HG03432 (cell line): ENCODE measurements around the gene VPS41.

ENCODE experiments used
- ATAC-seq: cut with Tn5 transposase; IDR thresholded peaks from one replicate; pipeline ENCODE4 v1.9.1; 2021; ENCODE audit warnings: mild to moderate bottlenecking, moderate library complexity; ENCODE audit not compliant: unreplicated experiment

VPS41 gene

DNA sequence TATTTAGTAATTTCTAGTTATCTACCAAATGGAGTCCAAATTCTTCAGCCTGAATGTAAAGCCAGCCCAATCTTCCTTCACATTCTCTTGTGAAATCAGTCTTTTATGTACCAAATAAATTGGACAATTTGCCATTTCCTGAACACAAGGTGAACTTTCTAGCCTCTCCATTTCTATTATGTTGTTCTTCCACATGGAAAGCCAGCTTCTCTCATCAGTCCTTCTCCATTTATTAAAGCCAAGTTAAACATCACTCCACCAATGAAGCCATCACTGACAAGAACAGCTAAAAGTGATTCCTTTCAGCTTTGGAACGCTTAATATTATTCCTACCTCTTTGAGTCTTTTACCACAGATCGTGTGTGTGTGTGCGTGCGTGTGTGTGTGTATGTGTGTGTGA, 88.4 kb downstream of the VPS41 start:
- no peak for ATAC-seq

DNA sequence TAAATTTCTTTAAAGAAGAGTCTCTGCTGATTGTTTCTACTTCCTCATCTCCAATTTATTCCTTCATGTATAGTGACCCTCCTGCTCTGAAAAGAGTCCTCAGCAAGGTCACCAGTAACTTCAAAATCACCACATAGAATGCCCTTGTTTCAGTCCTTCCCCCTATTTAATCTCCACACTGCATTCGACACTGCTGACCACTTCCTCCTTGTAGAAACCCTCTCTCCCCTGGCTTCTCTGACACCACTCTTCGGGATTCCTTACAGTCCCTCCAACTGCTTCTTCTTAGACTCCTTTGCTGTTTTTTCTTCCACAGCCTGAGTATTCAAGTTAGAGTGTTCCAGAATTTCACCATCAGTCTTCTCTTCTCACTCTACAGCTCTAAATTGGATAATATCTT, 89.5 kb downstream of the VPS41 start:
- no peak for ATAC-seq

DNA sequence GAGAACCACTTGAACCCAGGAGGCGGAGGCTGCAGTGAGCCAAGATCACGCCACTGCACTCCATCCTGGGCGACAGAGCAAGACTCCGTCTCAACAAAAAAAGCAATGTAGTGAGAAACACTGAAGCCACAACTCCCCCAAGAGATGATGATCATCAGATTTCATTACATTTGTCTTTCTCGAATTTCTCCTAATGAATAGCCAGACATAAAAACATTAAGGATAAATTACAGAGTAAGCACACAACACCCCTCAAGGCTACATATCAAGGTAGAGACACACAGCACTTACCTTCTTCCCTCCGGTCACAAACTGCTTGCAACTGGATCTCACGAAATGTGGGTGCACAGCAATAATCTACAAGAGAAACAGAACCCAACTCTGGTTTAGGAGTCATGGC, 91.5 kb downstream of the VPS41 start:
- ATAC-seq, result no peak

DNA sequence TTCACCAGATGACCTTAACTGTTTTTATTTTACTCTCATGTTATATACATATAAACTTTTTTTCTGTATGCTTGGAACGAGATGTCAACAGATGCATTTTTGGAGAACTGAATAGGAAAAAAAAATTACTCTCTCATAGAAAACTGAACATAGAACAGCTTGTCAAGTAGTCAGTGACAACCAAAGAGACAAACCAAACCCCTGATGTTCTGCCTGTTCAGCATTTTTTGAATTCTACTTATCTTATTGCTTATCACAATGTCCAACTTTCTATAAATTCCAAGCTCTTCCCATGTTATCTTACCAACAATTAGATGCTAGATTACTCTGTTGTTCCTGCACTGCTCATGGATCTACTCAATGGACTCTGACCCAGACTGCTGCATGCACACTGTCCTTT, 95.2 kb downstream of the VPS41 start:
- no peak for ATAC-seq

DNA sequence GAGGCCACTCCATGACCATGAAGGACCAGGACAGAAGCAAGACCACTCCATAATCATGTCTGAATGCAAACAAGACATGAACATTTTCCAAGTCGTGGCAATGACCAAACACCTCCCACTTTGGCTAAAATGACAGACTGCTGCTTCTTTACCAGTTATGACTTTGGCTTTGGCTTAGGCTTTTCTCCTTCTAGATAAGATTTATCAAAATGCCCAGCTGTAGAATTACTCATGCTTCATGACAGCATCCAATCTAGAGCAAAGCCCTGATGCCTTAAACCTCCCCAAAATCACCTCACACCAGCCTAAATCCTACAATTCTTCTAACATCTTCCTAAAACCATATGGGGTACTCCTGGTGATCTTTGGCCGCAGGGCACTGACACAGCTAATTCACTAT, 102.1 kb downstream of the VPS41 start:
- no peak for ATAC-seq

DNA sequence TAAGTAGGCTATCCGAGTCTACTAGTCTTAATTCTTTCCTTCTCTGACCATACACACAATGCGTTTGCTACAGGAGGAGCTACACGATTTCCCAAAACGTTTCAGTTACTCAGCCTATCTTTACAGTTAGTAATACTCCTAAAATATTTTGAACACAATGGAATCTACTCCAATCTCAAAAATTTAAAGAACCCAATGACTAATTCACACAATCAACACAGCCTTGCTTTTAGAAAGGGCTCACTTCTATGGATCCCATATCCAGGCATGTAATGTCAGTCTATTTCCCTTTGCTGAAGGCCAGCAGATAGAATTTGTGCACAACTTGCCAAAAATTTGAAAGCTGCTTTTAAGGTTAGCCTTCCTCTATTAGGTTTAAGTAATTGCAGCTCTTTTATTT, 107.2 kb downstream of the VPS41 start:
- ATAC-seq, result no peak

DNA sequence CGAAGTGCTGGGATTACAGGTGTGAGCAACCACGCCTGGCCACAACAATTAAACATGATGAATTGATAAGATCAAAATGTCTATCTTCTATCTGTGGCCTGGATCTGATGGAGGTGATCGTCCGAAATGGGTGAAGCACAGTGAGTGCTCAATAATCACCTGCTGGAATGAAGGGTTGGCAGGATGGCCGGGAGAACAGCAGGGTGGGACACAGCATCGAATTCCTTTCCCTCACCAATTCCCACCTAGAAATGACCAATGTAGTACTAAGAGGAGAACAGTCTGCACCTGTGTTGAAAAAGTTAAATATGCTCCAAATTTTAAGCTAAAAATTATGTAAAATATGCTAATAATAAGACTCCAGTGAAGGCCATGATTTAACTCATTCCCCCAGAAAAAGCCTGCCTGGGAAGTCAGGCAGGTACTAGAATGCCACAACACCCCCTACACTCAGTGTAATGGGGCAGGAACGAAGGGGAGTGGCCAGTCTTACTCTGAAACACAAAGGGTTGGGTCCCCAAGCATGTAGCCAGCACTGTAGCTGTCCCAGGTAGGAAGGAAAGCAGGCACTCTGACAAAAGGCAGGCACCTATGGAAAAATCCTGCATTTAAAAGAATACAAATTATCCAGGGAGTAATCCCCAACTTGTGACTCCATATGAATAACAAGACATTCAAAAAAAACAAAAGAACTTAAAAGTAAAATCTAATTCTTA, 110.3 kb downstream of the VPS41 start:
- no peak for ATAC-seq

DNA sequence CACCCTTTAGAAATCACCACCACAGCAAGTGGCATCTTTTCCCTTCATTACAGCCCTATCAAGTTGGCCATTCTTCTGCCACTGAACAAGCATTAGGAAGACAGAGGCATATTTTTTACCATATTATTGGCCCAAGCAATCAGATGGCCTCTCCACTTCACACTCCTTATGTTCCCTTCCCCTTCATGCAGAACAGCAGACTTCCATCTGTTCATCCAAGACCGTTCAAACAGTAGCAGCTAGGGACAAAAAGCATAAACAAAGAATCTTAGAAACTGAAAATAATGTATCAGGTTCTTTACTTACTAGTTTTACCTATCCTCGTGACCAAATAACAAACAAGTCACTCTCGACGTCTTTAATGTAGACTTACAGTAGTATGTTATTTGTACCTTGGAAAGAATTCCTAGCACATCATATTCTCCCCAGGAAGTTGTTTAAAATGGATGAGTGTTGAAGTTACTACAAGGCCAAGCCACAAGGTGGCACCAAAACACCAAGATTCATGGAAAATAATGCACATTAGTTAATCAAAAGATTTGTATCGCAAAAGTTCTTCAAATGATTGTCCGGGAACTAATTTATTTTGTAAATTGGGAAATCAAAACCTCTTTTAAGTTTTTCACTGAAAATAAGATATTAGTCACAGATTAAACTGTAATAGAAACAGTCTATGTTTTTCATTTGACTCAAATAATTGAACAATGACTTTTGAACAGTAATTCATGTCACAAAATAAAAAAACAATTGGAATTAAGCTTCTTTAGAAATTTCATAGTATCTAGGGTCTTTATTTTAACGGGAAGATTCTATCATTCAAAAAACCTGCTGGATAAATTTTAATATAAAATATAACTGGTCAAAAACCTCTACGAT, 112.1 kb downstream of the VPS41 start:
- no peak for ATAC-seq

DNA sequence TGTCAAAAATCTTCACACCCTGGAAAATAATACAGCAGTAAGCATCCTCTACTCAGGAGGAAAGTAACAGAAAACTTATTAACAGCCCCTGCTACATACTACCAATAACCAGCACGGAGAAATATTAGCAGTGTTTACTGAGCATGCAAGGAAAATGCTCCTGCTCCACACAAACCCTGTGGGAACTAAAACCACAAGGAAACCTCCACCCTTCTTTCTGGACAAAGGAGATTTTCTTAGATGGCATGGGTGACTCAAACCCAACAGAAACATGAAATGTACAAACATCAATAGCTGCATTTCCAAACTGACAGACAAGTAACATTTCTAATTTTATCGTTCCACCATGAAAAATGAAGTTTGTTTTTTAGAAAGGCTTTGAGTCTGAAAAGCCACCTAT, 113.4 kb downstream of the VPS41 start:
- no peak for ATAC-seq

DNA sequence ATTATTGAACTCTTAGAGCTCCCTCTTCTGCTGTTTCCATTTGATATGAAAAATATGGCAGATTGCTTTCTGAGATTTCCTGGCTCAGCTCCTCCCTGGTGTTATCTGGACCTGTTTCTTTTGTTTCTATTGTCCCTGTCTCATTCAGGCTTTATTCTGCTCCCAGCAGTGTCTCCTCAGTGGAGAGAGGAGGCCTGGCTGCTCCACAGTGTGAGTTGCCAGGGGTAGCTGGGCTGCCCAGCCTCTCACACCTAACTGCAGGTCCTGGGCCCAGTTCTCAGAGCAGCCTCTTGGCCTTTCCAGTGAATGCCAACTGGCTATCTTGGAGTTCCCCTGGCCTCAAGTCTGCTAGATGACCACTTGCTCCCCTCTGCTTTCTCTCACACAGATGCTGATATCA, 127.0 kb downstream of the VPS41 start:
- ATAC-seq, result no peak

DNA sequence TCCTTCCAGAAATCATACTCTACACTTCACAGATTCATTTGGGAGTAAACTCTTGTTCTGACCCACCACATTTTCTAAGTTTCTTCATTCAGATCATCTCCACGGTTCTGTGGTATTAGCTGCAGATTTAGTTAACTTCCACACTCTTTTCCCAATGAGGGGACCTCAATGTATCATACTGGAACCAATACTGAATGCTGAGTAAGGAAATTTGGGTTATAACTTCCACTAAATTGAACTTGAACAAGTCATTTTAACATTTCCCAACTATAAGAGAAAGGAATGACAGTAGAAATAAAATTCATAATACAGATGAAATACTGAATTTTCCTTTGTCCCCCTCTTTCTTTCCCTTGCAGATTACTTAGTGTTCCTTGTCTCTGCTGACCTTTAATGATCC, 131.4 kb downstream of the VPS41 start:
- ATAC-seq, result no peak

DNA sequence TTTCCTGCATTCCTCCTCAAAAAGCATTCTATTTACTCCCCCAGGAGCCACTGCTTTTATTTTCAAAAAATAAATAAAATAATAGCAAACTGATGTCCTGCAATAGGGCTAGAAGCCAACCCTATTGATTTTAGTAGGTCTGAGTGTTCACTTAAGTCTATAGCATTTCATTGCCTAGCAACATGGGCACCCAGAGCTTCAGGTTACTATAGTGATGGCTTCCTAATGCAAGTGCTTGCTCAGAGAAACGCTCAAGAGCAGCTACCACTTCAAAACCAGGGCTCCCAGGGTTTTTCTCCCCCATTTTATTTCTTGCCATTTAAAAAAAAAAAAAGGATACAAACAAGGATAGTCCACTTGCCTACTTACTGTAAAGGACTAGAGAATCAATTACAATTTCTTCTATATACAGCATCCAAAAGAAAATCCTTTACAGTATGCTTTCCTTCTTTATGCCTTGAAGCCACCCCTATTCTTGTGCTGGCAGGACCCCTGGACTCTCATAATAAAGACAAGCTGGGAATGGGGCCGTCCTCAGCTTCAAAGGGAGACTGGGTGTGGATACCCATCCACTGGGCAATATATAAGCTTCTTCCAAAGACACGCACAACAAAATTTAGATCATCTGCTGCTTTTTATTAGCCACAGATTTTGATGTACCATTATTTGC, 133.3 kb downstream of the VPS41 start:
- ATAC-seq, result no peak

DNA sequence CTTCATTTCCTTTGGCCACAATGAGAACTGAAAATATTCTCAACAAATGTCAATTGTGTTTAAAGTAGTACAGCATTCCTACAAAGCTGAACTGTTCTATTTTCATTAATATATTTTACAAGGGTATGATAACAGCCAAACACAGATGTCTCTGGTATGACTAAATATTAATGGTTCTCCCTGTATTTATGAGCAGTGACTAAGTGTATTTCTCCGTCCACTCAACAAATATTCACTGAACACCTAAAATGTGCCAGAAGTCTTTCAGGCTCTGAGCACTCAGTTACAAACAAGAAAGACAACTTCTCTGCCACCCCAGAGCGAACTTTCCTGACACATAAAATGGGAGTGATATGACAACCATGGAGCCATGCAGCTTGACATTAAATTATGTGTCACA, 135.6 kb downstream of the VPS41 start:
- no peak for ATAC-seq

DNA sequence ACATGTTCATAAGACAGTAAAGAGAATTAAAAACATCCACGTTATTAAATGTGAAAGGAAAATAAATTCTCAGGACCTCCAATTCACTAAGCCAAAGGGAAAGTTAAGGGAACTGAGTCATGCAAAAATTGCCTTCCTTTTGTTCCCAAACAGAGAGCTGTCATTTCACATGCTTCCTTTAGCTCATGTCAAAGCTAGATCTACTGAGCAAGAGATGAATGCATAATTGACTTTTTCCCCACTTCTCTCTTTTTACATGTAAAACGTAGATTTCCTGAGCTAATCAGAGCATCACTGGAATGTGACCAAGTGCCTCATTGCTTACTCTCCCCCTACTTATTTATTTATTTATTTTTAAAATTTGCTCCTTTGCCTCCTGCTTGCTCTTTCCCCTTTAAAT, 148.8 kb downstream of the VPS41 start:
- no peak for ATAC-seq

DNA sequence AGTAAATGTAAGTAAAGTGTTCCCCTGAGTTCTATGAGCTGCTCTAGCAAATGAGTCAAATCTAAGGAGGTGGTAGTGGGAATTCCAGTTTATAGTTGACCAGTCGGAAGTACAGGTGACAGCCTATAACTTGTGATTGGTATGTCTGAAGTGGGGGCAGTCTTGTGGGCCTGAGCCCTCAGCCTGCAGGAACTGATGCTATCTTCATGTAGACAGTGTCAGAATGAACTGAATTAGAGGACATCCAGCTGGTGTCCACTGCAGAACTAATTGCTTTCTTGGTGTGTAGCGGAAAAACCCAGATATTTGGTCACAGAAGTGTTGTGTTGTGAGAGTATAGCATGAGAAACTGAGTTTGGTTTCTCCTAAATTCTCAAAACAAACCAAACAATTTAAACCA, 150.0 kb downstream of the VPS41 start:
- ATAC-seq, result no peak

DNA sequence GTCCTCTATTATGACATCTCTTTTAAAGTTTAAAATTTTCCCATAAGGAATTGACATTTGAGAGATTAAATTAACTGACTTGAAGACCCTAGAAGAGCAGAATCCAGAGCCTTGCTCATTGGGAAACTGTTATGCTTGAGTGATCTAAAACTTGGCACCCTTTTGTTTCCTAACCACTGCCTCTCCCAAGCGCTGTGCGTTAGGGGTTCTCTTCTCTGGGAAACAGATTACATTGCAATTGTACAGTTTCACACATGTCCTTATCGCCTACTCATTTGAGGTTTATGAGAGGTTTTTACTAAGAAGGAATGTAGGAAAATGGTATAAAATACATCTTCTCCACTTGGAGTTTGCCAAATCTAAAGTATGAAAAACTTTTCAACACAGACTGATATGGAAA, 151.1 kb downstream of the VPS41 start:
- no peak for ATAC-seq

DNA sequence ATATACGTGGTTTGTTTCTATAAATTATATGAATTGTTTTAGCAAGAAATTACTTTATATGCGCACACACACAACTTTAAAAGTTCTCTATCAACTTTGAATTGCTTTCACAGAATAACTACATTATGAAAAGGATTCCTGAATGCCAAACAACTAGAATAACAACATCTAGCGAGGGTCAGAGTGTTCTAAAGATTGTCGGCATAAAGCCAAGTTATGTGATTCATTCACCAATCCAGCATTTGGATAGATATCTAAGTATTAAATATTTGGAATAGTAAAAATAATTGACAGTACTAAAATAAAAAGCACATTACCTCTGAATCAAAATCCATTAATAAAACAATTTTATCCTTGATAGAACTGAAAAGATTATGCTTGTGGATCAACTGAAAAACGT, 152.5 kb downstream of the VPS41 start:
- ATAC-seq, result no peak

DNA sequence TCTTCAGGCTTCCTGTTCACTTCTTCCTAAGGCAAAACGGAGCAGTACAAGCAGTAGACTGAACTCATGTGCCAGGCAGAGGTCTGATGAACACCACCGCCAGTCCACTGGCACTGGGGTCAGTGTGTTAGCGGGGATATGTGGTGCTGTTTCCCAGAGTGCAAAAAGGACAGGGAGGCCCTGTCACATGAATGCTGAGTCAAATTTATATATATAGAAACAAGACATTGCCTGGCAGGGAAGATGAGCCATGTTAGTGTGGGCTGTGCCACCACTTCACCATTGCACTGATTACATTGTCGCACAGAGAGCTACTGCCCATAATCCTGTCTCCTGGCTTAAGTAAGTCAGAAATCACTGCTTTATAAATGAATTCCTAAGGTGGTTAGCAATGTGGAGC, 155.6 kb downstream of the VPS41 start:
- no peak for ATAC-seq

DNA sequence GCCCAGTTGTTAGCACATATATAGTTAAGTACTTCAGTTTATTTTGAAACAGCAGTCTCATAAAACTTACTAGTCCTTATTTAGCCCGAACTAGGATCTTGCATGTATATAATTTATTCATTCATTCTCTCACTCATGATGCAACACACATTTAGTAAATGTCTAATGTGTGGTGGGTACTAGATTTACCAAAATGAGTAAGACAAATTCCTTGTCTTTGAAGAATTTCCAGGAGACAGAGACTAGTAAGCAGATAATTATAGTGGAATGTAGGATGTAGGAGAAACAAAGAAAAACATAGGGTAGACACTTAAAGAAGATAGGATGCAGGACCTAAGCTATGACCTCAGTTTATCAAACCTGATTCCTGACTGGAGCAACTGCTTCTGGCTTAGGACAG, 157.6 kb downstream of the VPS41 start:
- no peak for ATAC-seq

DNA sequence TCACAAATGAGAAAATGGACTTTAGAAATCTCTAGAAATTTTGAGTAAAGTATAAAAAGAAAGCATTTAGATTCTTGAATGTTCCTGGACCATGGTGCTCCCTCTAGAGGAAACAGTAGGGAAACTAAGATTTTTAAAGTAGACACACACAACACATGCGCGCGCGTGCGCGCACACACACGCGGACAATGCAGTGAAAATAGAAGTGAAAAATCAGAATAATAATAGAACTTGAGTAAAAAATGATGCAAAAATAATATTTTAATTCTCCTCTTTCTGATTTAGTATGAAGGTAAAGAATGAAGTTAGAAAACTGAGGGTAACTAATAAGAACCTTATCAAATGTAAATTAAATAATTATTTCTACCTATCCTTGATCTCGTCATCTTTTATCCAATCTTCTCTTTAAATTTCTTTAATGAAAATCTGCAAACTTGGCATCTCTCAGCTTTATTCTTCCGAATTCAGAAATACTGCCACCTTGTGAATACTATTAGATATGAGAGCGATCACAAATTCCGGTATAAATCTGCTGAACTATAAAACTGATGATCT, 160.9 kb downstream of the VPS41 start:
- no peak for ATAC-seq

DNA sequence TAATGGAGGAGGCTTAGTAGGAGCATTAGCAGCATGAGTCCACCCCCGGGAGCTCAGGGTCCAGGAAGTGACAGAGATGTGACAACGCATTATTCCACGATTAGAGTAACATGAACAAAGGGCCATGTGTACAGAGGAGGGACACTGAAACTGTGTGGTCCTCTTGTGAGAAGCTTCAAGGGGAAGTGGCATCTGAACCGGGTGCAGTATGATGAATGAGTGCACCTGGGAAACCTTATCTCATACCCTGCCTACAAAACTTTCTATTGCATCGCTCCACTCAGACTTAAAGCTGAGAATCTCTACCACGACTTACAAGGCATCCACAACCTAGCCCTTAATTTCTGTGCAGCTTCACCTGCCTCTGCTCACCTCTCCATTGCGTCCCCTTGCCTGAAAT, 162.6 kb downstream of the VPS41 start:
- ATAC-seq, result no peak

DNA sequence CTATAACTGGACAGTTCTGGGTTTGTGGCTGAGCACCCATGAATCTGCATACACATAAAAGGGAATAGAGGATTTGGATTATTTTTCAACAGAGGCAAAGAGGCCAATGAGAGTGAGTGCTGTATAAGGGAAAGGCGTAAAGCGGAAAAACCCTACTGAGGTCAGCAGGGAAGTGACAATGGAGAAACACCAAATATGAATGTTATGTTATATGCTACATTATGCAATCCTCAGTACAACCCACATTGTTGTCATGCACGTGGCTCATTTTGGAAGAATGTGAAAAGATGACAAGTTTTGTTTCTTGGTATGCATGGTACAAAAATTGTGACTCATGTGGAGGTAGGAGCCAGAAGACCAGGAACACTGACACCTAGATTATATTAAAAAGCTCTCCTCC, 164.2 kb downstream of the VPS41 start:
- no peak for ATAC-seq
